Gastroesophageal sphincter (tissue), 4 donors: ENCODE data around the gene MYZAP. TPM values are rescaled to one million over a fixed set of nuclear protein-coding genes. Genes with fewer than 3 reads are reported as not detected.

Experiments used
- ATAC-seq: fragments of 150-250 bp; one replicate; pipeline ENCODE4 v1.9.1; 2016; ENCODE audit warnings: mild to moderate bottlenecking, moderate library complexity
- H3K27ac ChIP-seq, 4 donors: fragments of 200-600 bp; sonication (generic) in 3 of 4; 1 replicate in 3 of 4; 2 replicates in 1 of 4; pipeline ENCODE4 v1.5.1; 2016 to 2019
- H3K27me3 ChIP-seq: fragments of 200-600 bp; sonication (generic); one replicate; pipeline ENCODE4 v1.5.1; 2019
- H3K36me3 ChIP-seq, 2 donors: fragments of 200-600 bp; sonication (generic); one replicate each; pipeline ENCODE4 v1.5.1; 2019; ENCODE audit warnings: control low read depth in 1 of 2
- H3K4me1 ChIP-seq, 3 donors: fragments of 200-600 bp; sonication (generic); 1 replicate in 2 of 3; 2 replicates in 1 of 3; pipeline ENCODE4 v1.5.1; 2016 to 2019; ENCODE audit warnings: control low read depth in 2 of 3
- H3K4me3 ChIP-seq, 2 donors: fragments of 200-600 bp; sonication (generic); one replicate each; pipeline ENCODE4 v1.5.1; 2019; ENCODE audit warnings: mild to moderate bottlenecking in 1 of 2, moderate library complexity in 1 of 2
- H3K9me3 ChIP-seq, 3 donors: fragments of 200-600 bp; sonication (generic); one replicate each; pipeline ENCODE4 v1.5.1; 2017 to 2019; ENCODE audit warnings: control low read depth in 2 of 3
- EP300 ChIP-seq: sonication (generic); formaldehyde crosslinking; IDR thresholded peaks from one replicate; pipeline ENCODE4 v1.6.1; 2017; ENCODE audit warnings: antibody characterized with exemption, mild to moderate bottlenecking
- POLR2A ChIP-seq, 2 donors: fragments of 450-650 bp; IDR thresholded peaks; one replicate each; pipeline ENCODE4 v1.6.1; 2017; ENCODE audit warnings: antibody characterized with exemption in 2 of 2, mild to moderate bottlenecking in 2 of 2, moderate library complexity in 1 of 2
- POLR2AphosphoS5 ChIP-seq: sonication (generic); formaldehyde crosslinking; IDR thresholded peaks from one replicate; pipeline ENCODE4 v1.6.1; 2017; ENCODE audit warnings: antibody characterized with exemption
- WGBS, 2 donors: methylation state at CpG; one replicate each; pipeline ENCODE4 v1.1.5; 2018; ENCODE audit warnings: low coverage in 1 of 2; 5-methylcytosine and 5-hydroxymethylcytosine counted together
- total RNA-seq, 4 donors: library from RNA; depleted of rRNA; stranded (reverse); fragments of >200 nt; gene quantifications; one replicate each; pipeline ENCODE4 v1.1.0, GENCODE V29; 2016
- TF ChIP-seq, protein P1 (sequence below), 4 experiments: fragments of 200-600 bp in 2 of 4; fragments of 450-650 bp in 2 of 4; sonication (generic) in 1 of 4; IDR thresholded peaks; one replicate each; pipeline ENCODE4 v1.5.1; 2017 to 2019; ENCODE audit warnings: antibody characterized with exemption in 4 of 4, mild to moderate bottlenecking in 2 of 4, moderate library complexity in 2 of 4

MYZAP gene
- total RNA-seq, 4 donors from 2014 or later, result 13.6 to 299 (median 190) TPM

GRCh38 chr15:57566834-57567233 lies 24.9 kb upstream of the MYZAP start:
- H3K9me3 ChIP-seq, result no peaks in the 10 kb centered on the region
- peaks cover 0 to 10% (median 0%) of the 10 kb centered on the region in 3 donors for H3K4me1 ChIP-seq
- H3K27ac ChIP-seq, result peak overlapping the region in 1 of 4 donors; percentile 2
- TF ChIP-seq, protein P1, sequence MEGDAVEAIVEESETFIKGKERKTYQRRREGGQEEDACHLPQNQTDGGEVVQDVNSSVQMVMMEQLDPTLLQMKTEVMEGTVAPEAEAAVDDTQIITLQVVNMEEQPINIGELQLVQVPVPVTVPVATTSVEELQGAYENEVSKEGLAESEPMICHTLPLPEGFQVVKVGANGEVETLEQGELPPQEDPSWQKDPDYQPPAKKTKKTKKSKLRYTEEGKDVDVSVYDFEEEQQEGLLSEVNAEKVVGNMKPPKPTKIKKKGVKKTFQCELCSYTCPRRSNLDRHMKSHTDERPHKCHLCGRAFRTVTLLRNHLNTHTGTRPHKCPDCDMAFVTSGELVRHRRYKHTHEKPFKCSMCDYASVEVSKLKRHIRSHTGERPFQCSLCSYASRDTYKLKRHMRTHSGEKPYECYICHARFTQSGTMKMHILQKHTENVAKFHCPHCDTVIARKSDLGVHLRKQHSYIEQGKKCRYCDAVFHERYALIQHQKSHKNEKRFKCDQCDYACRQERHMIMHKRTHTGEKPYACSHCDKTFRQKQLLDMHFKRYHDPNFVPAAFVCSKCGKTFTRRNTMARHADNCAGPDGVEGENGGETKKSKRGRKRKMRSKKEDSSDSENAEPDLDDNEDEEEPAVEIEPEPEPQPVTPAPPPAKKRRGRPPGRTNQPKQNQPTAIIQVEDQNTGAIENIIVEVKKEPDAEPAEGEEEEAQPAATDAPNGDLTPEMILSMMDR (IDR thresholded peaks at IDR 0.05), result no peak
- TF ChIP-seq POLR2A (IDR thresholded peaks at IDR 0.05) (no peak), EP300 (no peak), POLR2AphosphoS5 (no peak)
- ATAC-seq, result no peak
- WGBS, 2 donors, result 21 to 44% methylated on average over 3 to 4 of the region's 4 CpGs
- no peaks in the 10 kb centered on the region for H3K36me3 ChIP-seq
- H3K27me3 ChIP-seq, result no peaks in the 10 kb centered on the region
- H3K4me3 ChIP-seq, result no peak overlapping the region

DNA sequence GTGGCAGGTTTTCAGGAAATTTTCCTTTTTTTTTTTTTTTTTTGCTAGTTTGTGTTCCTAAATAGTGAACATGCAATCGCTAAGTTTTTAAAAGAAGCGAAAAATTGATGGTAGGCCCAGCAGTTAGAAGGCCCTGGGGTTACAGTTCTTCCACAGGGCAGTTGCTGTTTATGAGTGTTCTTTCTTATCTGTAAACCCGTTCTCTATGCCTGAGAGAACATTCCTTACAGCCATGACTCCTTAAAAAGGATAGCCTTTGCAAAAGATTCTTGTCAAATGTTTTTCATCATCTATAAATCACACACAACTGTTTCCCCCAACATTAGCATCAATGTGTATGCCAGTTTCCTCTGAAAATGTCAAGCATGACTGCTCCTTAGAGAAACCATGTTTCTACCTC lies 23.8 kb upstream of the MYZAP start:
- ATAC-seq, result no peak
- H3K4me1 ChIP-seq, result peaks cover 0 to 6% (median 0%) of the 10 kb centered on the region in 3 donors
- TF ChIP-seq POLR2A (IDR thresholded peaks at IDR 0.05) (no peak), EP300 (no peak), POLR2AphosphoS5 (no peak)
- TF ChIP-seq, protein P1 (IDR thresholded peaks at IDR 0.05), result no peak
- no peak overlapping the region for H3K4me3 ChIP-seq
- WGBS, 2 donors, result 83 to 84% methylated on average over 3 of the region's 3 CpGs
- no peak overlapping the region for H3K27ac ChIP-seq
- H3K9me3 ChIP-seq, result no peaks in the 10 kb centered on the region
- H3K36me3 ChIP-seq, result no peaks in the 10 kb centered on the region
- H3K27me3 ChIP-seq, result no peaks in the 10 kb centered on the region

DNA sequence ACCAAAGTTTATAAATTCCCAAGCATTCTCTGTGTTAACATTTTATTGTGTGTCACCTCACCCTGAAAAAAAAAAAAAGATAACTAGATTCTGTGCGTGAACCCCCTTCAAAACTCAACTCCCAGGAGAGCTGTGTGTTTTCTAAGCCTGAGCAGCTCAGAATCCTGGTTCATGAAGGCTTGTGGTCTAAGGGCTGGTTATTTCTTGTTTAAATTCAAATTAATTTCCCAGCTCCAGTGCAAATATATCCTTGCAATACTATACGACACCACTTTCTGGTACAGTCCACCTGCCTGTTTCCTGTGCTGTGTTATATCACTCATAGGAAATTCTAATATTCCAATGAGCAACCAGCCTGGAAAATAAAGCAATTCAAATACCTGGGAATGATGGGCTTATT lies 23.4 kb upstream of the MYZAP start:
- no peak overlapping the region for H3K27ac ChIP-seq

DNA sequence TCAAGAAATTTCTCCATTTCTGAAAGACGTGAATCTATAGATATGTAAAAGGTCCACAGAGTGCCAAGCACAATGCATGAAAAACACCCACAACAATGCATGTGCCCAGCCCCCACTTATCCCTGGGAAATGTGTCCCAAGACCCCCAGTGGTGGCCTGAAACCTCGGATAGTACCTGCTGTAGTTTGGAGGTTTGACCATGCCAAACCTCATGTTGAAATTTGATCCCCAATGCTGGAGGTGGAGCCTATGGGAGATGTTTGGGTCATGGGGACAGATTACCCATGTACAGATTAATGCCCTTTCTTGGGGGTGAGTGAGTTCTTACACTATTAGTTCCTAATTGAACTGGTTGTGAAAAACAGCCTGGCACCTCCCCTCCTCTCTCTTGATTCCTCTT lies 21.4 kb upstream of the MYZAP start:
- Histone ChIP-seq H3K27ac (no peak overlapping the region), H3K36me3 (no peaks in the 10 kb centered on the region), H3K27me3 (no peaks in the 10 kb centered on the region), H3K4me3 (no peak overlapping the region), H3K9me3 (no peaks in the 10 kb centered on the region), H3K4me1 (peaks cover 0 to 6% (median 0%) of the 10 kb centered on the region in 3 donors)
- no peak for ATAC-seq
- TF ChIP-seq POLR2AphosphoS5, result no peak
- no peak for TF ChIP-seq POLR2A (IDR thresholded peaks at IDR 0.05)
- TF ChIP-seq, protein P1 (IDR thresholded peaks at IDR 0.05), result no peak
- no peak for TF ChIP-seq EP300
- 63 to 64% methylated on average over 2 of the region's 2 CpGs for WGBS, 2 donors

More for the DNA sequence above, 23.4 kb upstream of the MYZAP start:
- Histone ChIP-seq H3K9me3 (no peaks in the 10 kb centered on the region), H3K4me1 (peaks cover 0 to 6% (median 0%) of the 10 kb centered on the region in 3 donors), H3K27me3 (no peaks in the 10 kb centered on the region), H3K36me3 (no peaks in the 10 kb centered on the region), H3K4me3 (no peak overlapping the region)
- TF ChIP-seq POLR2A (IDR thresholded peaks at IDR 0.05) (no peak), POLR2AphosphoS5 (no peak)
- TF ChIP-seq, protein P1 (IDR thresholded peaks at IDR 0.05), result no peak
- ATAC-seq, result no peak
- WGBS, 2 donors, result 76 to 96% methylated on average over 2 of the region's 2 CpGs

GRCh38 chr15:57570994-57571393 lies 20.7 kb upstream of the MYZAP start:
- H3K36me3 ChIP-seq, result no peaks in the 10 kb centered on the region
- H3K9me3 ChIP-seq, result no peaks in the 10 kb centered on the region
- TF ChIP-seq POLR2A (IDR thresholded peaks at IDR 0.05) (no peak), EP300 (no peak), POLR2AphosphoS5 (no peak)
- TF ChIP-seq, protein P1 (IDR thresholded peaks at IDR 0.05), result no peak
- no peaks in the 10 kb centered on the region for H3K27me3 ChIP-seq
- WGBS, 2 donors, result 78 to 93% methylated on average over 3 of the region's 3 CpGs
- no peak overlapping the region for H3K27ac ChIP-seq
- no peak overlapping the region for H3K4me3 ChIP-seq
- ATAC-seq, result no peak
- peaks cover 0 to 6% (median 0%) of the 10 kb centered on the region in 3 donors for H3K4me1 ChIP-seq
